GM12892 (cell line): ENCODE data around the gene MYO3A.

Experiments
- POLR2A ChIP-seq: IDR thresholded peaks from 2 replicates; pipeline ENCODE4 v1.6.1; 2011; ENCODE audit warnings: low read depth, low read length, control low read depth
- POLR2AphosphoS5 ChIP-seq: IDR thresholded peaks from 2 replicates; pipeline ENCODE4 v1.6.1; 2011; ENCODE audit warnings: low read depth, low read length, control low read depth

DNA sequence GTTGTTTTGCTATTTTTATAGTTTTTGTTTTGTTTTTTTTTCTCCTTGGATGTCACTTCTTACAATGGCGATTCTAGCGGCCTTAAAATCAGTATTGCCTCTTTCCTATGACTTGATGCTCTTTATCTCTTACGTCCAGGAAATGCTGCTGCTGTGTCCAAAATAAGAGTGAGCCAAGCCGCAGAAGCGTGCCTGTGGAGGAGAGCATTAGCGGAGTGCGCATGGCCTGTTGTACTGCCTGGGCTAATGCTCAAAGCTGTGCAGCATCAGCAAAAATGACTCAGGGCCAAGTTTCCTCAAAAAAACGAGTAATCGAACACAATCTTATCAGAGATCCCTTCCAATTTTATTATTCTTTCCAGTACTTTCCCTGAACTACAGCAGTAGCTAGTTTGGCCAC lies 264.1 kb downstream of the MYO3A start:
- TF ChIP-seq POLR2AphosphoS5 = no peak
- TF ChIP-seq POLR2A = no peak
